GM18909 (cell line): Measurements from ENCODE around the gene EPN3.

Source experiments
- ATAC-seq: cut with Tn5 transposase; IDR thresholded peaks from one replicate; pipeline ENCODE4 v1.9.1; 2021; ENCODE audit warnings: mild to moderate bottlenecking; ENCODE audit not compliant: unreplicated experiment, poor library complexity

The EPN3 gene

DNA sequence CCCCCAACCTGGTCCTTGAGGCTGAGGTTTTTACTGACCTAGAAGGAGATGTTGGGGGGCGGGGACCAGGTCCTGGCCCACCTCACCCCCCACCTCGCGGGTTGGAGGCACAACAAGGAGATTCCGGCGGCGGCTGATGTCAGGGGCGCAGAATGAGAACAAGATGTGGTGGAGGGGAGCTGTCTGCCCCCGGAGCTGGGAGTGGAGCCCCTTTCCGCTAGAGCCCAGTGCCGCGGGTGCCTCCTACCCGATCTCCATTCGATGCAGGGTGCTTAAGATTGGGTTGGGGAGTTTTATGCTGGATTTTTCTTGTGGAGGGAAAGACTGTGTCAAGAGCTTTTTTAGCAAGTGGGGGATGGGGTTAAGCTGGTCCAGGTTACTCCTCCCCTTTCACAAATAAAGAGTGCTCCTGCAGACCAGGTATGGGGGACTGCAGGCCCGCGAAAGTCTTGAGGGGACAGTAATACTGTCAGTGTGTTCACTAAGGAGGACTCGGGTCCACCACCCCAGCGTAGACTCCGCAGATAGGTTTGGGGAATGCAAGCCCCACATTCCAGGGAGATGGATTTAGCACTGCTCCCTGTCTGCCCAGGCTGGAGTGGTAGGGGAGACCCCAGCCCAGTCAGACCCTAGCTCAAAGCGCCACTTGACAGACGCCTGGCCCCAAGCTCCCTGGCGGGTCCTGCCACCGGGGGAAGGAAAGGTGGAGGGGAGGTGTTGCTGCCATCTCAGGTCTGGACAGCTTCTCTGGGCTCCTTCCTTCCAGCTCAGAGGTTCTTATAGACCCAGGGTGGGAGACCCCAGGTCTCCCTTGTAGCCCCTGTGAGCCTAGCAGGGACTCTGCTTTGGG, 29.9 kb downstream of the EPN3 start:
- no peak for ATAC-seq

DNA sequence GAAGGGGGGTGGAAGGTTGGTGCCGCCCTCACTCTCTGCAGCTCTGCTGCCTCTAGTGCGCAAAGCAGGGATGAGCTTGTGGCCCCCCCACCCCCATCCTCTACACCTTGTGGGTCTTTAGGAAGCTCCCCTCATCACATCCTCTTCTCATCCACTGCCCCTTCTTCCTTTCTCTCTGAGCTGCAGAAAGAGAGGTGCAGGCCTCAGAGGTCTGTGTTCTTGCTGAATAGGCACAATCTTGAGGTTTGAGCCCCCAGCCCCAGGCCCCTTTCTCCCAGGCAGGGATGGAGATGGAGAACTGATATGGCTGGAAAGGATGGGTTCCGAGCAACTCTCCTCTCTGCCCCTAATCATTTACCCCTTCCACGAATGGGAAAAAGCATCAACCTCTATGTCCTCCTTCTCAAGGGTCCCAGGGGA, 30.6 kb downstream of the EPN3 start:
- ATAC-seq, result no peak

DNA sequence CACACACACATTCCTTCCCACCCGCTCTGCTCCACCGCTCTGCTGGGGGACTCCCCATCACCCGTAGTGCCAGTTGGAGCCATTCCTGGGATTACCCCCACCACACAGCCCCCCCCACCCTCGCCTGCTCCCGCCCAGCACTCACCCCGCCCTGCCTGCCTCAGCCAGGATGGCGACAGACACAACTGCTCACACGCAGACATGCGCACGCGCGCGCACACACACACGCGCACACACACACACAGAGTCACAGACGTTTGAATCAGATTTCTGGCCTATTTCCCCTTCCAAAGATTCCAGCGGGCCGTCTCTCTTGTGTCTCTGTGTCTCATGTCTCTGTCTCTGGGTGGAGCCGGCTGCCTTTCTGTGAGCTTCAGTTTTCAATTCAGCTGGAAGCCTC, 32.4 kb downstream of the EPN3 start:
- no peak for ATAC-seq

- ATAC-seq, result no peak
Measured at GRCh38 chr17:50565402-50566350, 33.1 kb downstream of the EPN3 start.

DNA sequence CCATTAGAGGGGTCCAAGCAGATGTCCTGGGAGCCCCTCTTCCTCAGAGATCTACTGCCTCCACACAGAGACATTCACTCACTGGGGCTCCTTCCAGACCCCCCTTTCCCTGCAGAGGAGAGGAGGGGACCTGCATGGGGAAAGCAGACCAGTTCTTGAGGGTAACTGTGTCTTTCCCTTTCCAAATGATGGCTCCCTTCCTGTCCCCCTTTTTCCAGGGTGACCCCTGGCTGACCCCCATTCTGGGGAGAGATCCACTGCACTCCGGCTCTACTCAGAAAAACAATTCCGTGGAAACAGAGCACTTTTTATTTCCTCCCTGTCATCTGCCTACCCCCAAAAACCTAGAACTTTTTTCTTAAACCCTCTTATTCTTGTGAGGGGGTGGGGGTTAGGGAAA, 34.4 kb downstream of the EPN3 start:
- no peak for ATAC-seq

DNA sequence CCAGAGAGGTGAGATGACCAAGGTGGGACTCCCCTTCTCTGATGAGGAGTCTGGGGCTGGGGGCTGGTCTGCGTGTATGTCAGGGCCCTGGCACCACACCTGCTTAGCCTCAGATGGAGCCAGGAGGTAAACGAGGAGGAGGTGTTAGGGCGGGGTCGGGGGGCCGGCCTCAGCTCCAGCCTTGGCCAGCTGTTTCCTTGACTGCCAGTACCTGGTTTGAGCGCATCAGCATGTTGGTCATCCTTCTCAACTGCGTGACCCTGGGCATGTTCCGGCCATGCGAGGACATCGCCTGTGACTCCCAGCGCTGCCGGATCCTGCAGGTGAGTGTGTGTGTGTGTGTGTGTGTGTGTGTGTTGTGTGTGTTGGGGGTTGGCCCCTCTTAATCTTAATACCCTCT, 36.1 kb downstream of the EPN3 start:
- ATAC-seq, result no peak

DNA sequence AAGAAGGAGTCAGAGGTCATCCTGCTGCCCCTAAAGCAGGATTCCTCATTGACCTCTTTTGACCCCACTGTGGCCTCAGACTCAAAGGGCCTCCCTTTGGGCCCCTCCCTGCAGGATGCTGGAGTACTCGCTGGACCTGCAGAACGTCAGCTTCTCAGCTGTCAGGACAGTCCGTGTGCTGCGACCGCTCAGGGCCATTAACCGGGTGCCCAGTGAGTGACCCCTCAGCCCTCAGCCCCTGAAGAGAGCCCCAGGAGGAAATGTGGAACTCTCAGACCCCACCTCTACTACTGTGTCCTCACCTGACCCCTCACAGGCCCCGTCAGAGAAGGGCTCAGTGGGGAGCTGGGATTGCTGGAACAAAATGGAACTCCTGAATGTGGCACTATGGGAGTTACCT, 37.1 kb downstream of the EPN3 start:
- no peak for ATAC-seq

DNA sequence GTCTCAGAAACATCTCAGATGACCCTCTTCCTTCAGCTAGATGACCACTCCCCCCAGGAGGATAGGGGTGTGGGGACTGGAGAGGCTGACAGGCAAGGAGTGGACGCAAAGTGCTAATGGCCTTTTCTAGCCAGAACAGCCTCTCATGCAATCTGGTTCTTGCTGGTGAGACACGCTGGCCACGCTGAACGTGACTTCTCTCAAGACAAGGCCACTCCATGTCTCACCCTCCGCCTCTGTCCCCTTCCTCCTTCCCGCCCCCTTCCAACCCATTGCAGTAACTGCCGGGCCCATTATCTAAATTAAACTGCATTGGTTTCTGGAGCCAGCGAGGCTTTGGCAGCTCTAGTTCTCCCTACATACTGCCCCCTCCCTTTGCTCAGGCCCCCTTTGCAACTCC, 37.5 kb downstream of the EPN3 start:
- ATAC-seq, result no peak

DNA sequence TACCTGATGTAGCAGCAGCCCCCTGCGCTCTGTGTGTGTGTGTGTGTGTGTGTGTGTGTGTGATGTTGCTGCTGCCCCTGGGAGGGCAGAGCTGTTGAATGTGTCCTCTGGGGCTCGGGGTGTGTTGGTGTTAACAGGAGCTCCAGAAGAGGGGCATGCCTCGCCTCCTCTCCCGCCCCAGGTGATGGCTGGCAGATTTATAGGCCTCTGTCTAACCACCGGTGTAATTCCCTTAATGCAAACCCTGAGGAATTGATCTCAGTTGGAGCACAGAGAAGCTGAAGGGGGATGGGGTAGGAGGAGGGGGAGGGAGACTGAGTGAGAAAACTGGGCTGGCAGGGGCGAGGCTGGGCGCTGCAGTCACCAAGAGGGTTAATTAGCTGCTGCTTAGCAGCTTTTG, 38.0 kb downstream of the EPN3 start:
- ATAC-seq, result no peak

DNA sequence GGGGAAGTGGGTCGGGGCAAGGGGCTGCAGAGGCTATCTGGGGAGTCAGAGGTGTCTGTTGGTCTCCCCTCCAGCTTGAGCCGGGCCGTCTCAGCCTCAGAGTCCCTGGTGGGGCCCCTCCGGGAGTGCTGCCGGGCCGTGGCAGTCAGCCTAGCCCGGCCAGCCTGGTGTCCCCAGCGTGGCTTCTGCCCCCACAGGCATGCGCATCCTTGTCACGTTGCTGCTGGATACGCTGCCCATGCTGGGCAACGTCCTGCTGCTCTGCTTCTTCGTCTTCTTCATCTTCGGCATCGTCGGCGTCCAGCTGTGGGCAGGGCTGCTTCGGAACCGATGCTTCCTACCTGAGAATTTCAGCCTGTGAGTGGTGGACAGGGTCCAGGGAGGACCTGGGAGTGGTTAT, 39.1 kb downstream of the EPN3 start:
- no peak for ATAC-seq

DNA sequence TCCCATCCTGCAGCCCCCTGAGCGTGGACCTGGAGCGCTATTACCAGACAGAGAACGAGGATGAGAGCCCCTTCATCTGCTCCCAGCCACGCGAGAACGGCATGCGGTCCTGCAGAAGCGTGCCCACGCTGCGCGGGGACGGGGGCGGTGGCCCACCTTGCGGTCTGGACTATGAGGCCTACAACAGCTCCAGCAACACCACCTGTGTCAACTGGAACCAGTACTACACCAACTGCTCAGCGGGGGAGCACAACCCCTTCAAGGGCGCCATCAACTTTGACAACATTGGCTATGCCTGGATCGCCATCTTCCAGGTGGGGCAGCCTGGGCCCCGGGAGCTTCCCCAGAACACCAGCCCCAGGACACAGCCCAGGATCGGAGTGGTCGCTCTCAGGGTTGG, 40.0 kb downstream of the EPN3 start:
- no peak for ATAC-seq

GRCh38 chr17:50573866-50574611, 41.5 kb downstream of the EPN3 start:
- no peak for ATAC-seq

DNA sequence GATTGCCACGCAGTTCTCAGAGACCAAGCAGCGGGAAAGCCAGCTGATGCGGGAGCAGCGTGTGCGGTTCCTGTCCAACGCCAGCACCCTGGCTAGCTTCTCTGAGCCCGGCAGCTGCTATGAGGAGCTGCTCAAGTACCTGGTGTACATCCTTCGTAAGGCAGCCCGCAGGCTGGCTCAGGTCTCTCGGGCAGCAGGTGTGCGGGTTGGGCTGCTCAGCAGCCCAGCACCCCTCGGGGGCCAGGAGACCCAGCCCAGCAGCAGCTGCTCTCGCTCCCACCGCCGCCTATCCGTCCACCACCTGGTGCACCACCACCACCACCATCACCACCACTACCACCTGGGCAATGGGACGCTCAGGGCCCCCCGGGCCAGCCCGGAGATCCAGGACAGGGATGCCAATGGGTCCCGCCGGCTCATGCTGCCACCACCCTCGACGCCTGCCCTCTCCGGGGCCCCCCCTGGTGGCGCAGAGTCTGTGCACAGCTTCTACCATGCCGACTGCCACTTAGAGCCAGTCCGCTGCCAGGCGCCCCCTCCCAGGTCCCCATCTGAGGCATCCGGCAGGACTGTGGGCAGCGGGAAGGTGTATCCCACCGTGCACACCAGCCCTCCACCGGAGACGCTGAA, 43.2 kb downstream of the EPN3 start:
- no peak for ATAC-seq

GRCh38 chr17:50576864-50577263, 44.3 kb downstream of the EPN3 start:
- ATAC-seq, result no peak

DNA sequence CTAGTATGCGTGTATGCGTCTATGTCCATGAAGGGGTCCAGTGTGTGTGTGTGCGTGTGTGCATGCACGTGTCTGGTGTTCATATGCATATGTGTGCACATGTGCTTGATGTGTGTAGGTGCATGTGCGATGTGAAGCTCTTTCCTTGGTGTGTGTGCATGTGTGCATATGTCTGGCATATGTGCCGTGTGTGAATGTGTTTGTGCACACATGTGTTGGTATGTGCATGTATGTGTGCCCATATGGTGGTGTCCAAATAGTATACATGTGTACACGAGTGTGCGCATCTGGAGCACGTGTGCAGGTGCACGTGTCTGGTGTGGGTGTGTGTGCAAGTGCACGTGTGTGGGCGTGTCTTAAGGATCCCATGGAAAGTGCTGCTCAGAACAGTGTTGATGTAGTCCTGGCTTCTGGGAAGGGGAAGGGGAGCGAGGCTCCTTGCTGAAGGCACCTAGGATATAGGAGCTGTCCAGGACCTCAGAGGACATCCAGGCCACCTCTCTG, 45.0 kb downstream of the EPN3 start:
- ATAC-seq, result no peak

DNA sequence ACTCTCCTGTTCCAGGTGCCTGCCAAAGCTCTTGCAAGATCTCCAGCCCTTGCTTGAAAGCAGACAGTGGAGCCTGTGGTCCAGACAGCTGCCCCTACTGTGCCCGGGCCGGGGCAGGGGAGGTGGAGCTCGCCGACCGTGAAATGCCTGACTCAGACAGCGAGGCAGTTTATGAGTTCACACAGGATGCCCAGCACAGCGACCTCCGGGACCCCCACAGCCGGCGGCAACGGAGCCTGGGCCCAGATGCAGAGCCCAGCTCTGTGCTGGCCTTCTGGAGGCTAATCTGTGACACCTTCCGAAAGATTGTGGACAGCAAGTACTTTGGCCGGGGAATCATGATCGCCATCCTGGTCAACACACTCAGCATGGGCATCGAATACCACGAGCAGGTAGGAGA, 45.6 kb downstream of the EPN3 start:
- ATAC-seq, result no peak

DNA sequence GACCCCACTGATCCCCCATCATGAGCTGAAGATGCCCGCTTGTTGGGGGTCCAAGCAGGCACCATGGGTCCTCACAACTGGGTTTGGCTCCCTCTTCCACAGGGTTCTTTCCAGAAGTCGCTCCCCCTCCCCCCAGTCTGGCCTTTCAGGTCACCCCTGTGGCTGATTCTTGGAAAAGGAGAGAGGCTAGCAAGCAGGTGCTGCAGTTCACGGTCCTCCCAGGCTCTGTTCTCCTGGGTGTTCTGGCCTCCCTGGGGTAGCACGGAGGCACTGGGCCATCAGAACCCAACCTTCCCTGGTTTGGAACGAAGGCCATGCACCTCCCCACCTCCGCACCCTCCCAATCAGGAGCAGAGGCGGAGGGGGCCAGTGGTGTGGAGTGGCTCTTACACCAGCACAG, 46.9 kb downstream of the EPN3 start:
- ATAC-seq, result no peak

- ATAC-seq, result no peak
Measured at GRCh38 chr17:50580646-50581045, 48.1 kb downstream of the EPN3 start.

DNA sequence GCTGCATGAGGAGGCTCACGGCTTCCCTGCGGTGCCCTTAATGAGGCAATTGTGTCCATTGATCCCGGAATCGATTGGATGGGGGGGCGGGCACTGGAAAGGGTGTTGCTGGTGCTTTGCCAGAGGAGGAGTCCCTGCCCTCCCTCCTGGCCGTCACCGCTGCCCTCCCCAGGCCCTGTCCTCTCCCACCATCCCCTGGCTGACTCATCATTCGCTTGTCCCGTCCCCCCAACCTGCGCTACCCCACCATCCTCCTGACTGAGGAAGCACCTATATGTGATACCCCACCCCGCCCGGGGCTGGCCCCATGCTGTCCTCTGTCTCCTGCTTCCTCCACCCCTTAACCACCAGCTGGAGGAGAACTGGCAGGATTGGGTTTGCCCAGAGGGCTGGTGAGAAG, 48.8 kb downstream of the EPN3 start:
- no peak for ATAC-seq

GRCh38 chr17:50582741-50583140, 50.2 kb downstream of the EPN3 start:
- ATAC-seq, result no peak
